Measurements from ENCODE around the gene DHDH. TPM values are rescaled to one million over a fixed set of nuclear protein-coding genes. Genes with fewer than 3 reads are reported as not detected.
A peak's percentile ranks its signal among the peaks of the same experiment; 100 is the strongest.

The DHDH gene
- total RNA-seq, 1 donor from 2014 or later = not detected

DNA sequence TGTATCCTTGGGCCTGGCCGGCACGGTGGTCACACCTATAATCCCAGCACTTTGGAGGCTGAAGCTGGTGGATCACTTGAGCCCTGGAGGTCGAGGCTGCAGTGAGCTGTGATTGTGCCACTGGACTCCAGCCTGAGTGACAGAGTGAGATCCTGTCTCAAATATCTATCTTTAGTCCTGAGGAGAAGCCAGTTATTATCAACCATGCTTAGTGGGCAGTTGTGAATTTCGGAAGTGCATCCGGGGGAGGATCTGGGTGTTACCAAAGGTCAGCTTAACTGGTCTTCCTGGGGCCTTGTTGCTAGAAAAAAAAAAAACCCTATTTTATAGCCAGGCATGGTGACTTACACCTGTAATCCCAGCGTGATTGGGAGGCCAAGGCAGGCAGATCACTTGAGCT lies 9.6 kb downstream of the DHDH start:
- ATAC-seq (no peak), DNase-seq (no peak)
- intact Hi-C loops (cut with micrococcal nuclease) = no loop called here

DNA sequence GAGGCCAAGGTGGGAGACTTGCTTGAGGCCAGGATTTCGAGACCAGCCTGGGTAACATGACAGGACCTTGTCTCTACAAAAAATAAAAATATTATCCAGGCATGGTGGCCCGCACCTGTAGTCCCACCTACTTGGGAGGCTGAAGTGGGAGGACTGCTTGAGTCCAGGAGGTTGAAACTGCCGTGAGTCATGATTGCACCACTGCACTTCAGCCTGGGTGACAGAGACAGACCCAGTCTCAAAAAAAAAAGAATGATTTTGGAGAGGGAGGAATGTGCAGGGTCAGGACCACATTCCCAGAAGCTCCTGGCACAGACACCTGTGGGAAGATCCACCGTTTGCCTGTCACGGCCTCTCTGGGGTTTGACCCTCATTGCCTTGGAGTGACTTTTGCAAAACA lies 11.9 kb downstream of the DHDH start:
- ATAC-seq (no peak), DNase-seq (no peak)
- intact Hi-C loops (cut with micrococcal nuclease) = no loop called here

DNA sequence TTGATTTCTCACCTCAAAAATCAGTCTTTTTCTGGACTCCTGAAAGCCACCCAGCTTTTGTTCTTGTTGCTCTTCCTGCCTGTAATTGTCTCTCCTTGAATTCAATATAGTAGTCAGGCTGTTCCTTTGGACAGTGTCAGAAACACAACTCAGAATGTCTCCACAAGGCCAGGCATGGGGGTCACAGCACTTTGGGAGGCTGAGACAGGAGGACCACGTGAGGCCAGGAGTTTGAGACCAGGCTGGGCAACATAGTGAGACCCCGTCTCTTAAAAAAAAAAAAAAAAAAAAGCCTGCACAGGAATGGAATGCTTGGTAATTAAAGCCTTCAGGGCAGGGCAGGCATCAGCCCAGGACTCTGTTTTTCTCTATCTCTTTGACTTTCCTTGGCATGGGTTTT lies 12.3 kb downstream of the DHDH start:
- ATAC-seq (no peak), DNase-seq (no peak)
- intact Hi-C loops (cut with micrococcal nuclease) = no loop called here

DNA sequence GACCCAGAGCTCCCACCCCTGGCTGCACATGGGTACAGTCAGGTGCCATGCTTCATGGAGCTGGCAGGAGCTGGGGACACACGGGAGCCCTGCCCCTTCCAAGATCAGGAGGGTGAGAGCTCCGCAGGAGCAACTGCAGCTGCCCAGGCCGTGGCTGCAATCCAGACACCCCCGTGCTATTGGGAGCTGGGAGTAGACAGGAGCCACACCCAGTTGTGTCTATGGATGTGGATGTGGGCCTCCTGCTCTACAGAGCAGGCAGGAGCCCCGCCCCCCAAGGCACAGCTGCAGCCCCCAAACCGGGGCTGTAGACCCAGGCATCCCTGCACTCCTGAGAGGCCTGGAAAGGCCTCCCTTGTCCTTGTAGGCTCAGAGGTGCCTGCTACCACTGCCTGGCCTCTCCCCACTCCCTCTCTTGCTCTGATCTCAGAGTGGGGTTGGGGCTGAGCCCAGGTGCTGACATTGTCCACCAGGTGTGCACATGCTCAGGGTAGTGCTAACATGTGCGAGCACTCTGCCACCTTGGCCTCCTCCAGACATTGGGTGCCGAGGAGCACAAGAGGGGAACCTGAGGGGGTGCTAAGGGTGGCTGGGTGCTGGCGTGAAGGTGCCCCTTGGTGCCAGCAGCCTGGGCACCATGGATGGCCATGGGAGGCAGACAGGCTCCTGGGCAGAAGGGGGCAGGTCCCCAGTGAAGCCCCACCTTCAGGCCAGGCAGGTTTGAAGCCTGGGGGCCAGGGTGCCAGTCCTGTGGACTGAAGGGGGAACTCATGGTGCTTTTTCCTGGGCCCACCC lies 13.2 kb downstream of the DHDH start:
- intact Hi-C loops (cut with micrococcal nuclease) = no loop called here
- peak; percentile 18 for ATAC-seq
- DNase-seq = no peak

DNA sequence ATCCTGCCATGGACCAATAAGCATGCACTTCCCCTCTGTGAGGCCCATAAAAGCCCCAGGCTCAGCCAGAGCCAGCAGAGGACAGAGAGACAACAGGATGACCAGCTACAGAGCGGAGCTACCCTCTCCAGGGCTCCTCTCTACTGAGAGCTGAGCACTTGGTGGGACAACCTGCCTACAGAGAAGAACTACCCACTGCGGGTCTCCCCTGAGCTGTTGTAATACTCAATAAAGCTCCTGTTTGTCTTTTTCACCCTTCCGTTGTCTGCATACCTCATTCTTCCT lies 13.7 kb downstream of the DHDH start:
- ATAC-seq (no peak), DNase-seq (no peak)
- intact Hi-C loops (cut with micrococcal nuclease) = no loop called here

DNA sequence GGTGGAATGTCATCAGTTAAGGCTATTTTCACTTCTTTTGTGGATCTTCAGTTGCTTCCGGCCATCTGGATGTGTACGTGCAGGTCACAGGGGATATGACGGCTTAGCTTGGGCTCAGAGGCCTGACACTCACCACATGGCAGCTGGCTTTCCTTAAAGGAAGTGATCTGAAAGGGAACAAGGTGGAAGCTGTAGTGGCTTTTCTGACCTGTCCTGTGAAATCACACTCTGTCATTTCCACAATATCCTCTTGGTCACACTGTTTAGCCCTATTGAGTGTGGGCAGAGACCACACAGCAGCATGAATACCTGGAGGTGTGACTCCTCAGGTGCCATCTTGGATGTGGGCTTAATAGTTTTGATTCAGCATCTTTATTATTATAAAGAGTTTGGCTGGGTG lies 16.7 kb downstream of the DHDH start:
- DNase-seq (no peak), ATAC-seq (no peak)
- intact Hi-C loops (cut with micrococcal nuclease) = no loop called here

DNA sequence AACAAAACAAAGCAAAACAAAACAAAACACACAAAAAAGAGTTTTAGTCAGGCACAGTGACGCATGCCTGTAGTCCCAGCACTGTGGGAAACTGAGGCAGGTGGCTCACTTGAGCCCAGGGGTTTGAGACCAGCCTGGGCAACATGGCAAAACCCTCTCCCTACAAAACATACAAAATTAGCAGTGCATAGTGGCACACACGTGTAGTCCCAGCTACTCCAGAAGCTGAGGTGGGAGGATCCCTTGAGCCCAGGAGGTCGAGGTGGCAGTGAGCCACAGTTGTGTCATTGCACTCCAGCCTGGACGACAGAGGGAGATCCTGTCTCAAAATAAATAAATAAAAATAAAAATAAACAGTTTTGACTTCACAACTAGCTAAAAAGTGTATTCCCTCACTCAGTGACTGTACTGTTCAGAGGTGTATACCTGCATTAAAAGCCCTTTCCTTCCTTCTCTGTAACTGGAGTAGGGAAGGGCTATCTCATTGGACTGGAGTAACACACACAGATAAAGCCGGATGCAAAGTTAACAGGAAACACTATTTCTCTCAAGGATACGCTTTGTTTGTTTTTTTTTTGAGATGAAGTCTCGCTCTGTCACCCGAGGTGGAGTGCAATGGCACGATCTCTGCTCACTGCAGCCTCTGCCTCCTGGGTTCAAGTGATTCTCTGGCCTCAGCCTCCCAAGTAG lies 17.5 kb downstream of the DHDH start:
- ATAC-seq (no peak), DNase-seq (no peak)
- intact Hi-C loops (cut with micrococcal nuclease) = no loop called here

DNA sequence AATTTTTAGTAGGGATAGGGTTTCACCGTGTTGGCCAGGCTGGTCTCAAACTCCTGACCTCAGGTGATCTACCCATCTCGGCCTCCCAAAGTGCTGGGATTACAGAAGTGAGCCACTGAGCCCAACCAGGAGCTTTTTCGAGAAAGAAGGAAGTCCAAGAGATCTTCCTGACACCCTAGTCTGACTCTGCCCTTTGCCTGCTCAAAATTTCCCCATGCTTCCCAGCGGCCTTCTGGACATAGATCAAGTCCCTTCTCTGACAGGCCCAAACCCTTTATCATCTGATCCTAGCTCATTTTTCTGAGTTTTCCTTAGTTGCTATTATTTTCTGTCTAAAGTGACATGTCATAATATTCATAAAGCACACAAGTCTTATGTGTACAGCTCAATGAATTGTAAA lies 19.6 kb downstream of the DHDH start:
- ATAC-seq = no peak
- DNase-seq = no peak
- intact Hi-C loops (cut with micrococcal nuclease) = no loop called here

DNA sequence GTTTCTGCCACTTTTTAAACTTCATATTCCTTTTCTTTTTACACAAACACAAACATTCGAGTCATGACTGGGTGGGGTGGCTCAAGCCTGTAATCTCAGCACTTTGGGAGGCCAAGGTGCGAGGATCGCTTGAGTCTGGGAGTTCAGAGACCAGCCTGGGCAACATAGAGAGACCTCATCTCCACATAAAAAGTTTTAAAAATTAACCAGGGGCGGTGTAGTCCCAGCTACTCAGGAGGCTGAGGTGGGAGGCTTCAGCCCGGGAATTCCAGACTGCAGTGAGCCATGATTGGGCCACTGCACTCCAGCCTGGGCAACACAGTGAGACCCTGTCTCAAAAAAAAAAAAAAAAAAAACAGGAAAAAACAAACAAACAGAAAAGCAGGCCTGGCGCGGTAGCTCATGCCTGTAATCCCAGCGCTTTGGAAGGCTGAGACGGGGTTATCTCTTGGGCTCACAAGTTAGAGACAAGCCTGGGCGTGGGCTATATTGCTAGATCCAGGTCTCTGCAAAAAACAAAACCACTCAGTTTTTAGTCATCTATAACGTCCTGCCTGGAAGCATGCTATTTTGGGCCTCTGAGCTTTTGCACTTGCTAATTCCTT lies 20.6 kb downstream of the DHDH start:
- peak; percentile 1 for ATAC-seq
- no peak for DNase-seq
- intact Hi-C loops (cut with micrococcal nuclease) = no loop called here

DNA sequence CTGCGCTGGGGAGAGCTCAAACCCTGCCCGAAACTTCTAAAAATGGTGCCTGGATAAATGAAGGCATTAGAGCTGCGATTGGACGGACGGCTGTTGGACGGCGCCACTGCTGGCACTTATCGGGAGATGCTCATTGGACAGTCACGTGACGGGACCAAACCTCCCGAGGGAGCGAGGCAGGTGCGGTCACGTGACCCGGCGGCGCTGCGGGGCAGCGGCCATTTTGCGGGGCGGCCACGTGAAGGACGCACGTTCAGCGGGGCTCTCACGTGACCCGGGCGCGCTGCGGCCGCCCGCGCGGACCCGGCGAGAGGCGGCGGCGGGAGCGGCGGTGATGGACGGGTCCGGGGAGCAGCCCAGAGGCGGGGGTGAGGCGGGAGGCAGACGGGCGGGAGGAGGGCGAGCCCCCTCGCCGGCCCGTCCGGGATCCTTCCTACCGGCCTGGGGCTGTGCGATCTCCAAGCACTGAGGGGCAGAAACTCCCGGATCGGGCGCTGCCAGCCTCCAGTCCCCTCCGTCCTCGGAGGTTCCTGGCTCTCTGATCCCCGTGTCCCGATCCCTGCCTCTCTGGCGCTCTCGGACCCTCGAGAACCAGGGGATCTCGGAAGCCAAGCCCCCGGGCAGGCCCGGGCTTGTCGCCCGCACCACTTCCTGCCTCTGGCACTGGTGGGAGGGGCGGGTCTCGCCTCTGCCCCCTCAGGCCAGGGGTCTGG lies 21.3 kb downstream of the DHDH start, which contains the start of gene BAX:
BAX (plus strand) TSS at position 281 of the 713 bp plus-strand sequence; CDS start at position 335, 54 bp downstream.
- peak; percentile 99 for DNase-seq
- peak; percentile 95 for ATAC-seq
- intact Hi-C loops (cut with micrococcal nuclease) = no loop called here

DNA sequence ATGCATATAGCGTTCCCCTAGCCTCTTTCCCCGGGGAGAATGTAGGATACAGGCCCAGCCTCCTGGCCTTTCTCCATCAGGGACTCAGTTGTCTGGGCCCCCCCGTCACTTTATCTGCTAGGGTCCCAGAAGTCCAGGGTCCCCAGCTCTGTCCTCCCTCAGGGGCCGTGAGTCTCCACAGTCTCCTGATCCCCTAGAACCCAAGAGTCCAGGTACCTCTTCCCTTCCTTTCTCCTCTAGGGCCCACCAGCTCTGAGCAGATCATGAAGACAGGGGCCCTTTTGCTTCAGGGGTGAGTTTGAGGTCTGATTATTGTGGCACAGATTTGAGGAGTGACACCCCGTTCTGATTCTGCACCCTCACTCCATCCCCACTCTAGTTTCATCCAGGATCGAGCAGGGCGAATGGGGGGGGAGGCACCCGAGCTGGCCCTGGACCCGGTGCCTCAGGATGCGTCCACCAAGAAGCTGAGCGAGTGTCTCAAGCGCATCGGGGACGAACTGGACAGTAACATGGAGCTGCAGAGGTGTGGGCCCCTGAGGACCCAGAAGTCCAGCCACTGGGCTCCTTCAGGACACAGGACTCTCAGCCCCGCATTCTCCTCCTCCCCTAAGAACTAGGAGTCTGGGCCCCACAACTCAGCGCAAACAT lies 21.9 kb downstream of the DHDH start:
- intact Hi-C loops (cut with micrococcal nuclease) = no loop called here
- ATAC-seq (no peak), DNase-seq (no peak)

DNA sequence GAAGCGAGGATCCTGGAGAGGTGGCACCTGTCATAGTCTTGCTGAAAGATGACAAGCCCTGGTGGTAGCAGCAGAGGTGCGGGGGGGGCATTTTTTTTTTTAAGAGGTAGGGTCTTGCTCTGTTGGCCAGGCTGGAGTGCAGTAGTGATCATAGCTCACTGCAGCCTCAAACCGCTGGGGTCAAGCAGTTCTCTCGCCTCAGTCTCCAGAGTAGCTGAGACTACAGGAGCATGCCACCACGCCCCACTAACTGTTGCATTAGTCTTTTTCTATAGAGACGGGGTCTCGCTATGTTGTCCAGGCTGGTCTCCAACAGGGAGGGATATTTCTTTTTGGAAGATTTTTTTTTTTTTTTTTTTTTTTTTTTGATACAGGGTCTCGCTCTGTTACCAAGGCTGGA lies 24.5 kb downstream of the DHDH start:
- ATAC-seq (no peak), DNase-seq (no peak)
- intact Hi-C loops (cut with micrococcal nuclease) = no loop called here

DNA sequence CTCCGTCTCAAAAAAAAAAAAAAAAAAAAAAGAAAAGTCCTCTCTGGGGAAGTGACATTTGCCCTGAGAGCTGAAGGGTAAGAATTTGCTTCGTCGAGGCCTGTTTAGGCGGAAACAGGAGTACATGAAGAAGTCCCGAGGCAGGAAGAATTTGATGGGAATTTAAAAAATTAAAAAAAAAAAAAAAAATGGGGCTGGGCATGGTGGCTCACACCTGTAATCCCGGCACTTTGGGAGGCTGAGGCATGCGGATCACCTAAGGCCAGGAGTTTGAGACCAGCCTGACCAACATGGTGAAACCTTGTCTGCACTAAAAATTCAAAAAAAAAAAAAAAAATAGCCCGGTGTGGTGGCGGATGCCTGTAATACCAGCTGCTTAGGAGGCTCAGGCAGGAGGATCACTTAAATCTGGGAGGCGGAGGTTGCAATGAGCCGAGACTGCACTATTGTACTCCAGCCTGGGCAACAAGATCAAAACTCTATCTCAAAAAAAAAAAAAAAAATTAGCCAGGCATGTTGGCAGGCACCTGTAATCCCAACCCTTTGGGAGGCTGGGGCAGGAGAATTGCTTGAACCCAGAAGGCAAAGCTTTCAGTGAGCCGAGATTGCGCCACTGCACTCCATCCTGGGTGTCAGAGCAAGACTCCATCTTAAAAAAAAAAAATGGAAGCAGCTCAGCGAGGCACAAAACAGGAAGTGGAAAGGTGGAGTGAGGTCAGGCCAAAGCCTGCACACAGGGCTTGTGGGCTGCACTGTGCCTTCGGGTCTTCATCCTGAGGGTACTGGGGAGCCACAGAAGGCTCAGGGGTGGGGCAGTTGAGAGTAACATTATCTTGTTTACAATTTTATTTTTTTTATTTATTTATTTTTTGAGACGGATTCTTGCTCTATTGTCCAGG lies 26.1 kb downstream of the DHDH start:
- DNase-seq (no peak), ATAC-seq (no peak)
- intact Hi-C loops (cut with micrococcal nuclease) = no loop called here

DNA sequence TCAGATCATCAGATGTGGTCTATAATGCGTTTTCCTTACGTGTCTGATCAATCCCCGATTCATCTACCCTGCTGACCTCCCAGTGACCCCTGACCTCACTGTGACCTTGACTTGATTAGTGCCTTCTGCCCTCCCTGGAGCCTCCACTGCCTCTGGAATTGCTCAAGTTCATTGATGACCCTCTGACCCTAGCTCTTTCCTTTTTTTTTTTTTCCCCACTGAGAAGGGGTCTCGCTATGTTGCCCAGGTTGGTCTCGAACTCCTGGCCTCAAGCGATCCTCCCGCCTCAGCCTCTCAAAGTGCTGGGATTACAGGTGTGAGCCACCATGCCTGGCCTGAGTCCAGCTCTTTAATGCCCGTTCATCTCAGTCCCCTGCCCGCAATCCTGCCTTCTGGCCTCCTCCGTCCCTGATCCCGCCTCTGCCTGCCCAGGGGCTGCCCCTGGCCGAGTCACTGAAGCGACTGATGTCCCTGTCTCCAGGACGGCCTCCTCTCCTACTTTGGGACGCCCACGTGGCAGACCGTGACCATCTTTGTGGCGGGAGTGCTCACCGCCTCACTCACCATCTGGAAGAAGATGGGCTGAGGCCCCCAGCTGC lies 27.7 kb downstream of the DHDH start:
- no peak for ATAC-seq
- no peak for DNase-seq
- intact Hi-C loops (cut with micrococcal nuclease) = no loop called here

DNA sequence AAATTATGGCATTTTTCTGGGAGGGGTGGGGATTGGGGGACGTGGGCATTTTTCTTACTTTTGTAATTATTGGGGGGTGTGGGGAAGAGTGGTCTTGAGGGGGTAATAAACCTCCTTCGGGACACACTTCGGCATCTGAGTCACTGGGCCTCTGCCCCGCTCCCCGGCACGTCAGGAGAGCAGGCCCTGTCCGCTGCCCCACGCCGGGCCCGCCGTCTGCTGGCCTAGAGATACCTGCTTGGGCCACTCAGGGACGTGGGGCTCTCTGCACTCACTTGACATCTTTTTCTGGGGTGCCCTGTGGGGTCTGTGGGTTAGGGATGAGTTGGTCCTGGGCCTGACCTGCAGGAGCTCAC lies 28.2 kb downstream of the DHDH start:
- intact Hi-C loops (cut with micrococcal nuclease) = no loop called here
- DNase-seq = no peak
- no peak for ATAC-seq

DNA sequence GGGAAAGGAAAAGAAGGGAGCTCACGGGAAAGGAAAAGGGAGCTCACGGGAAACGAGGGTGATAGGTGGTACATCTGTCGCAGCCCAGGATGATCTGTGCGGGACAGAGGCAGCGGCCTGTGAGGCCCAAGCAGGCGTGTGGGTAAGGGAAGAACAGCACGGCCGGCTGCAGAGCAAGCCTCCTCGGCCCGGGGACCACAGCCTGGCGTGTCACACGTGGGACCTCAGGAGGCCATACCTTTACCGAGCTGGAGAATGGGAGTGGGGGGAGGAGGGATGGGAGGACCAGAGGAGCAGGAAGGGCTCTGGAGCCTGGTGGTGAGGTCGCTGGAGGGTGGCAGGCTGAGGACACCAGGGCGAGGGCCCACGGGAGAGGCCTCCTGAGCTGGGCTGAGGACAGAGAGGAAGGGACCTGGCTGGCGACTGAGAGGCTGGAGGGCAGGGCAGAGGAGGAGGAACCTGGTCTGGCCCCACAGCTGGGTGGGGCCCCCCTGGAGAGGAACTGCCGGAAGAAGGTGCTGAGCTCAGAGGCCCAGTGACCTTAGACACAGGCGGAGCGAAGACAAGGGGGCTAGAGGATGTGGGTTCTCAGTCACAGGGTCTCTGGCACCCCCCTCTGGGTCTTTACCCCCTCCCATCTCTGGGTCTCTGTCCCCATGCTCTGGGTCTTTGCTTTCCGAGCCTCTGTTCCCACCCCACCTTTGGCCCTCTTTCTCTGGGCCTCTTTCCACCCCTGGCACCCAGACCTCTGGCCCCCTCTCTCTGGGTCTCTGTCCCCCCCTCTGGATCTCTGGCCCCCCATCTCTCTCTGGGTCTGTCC lies 28.7 kb downstream of the DHDH start:
- DNase-seq (peak; percentile 63), ATAC-seq (no peak)
- intact Hi-C loops (cut with micrococcal nuclease) = no loop called here

DNA sequence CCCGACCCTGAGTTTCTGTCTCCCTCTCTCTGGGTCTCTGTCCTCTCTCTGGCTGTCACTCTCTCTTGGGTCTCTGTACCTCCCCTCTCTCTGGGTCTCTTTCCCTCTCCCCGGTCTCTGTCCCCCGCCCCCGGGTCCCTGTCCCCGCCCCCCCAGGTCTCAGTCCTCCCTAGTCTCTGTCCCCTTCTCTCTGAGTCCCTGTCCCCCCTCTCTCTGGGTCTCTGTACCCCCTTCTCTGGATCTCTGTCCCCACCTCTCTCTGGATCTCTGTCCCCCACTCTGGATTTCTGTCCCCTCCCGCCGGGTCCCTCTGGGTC lies 29.3 kb downstream of the DHDH start:
- intact Hi-C loops (cut with micrococcal nuclease) = no loop called here

More for the DNA sequence above, 29.3 kb downstream of the DHDH start:
- DNase-seq (no peak), ATAC-seq (no peak)

All from left ventricle myocardium superior (tissue), 1 donor.